RCC 7860 (cell line): ENCODE data around the gene LITAFD.
"Not testable (repeated sequence)": the region's sequence is repeated elsewhere in the genome, so short reads cannot be mapped to it uniquely, and the experiment has no call there.

ENCODE experiments used
- DNase-seq: peaks from one replicate; pipeline ENCODE4 v3.0.0-alpha.2; 2015; ENCODE audit warnings: low spot score
- FAIRE-seq: peaks from 2 replicates; lab custom pipeline; 2012; peaks lifted over from hg19 to GRCh38; lab: Jason Lieb, UNC

Gene LITAFD

DNA sequence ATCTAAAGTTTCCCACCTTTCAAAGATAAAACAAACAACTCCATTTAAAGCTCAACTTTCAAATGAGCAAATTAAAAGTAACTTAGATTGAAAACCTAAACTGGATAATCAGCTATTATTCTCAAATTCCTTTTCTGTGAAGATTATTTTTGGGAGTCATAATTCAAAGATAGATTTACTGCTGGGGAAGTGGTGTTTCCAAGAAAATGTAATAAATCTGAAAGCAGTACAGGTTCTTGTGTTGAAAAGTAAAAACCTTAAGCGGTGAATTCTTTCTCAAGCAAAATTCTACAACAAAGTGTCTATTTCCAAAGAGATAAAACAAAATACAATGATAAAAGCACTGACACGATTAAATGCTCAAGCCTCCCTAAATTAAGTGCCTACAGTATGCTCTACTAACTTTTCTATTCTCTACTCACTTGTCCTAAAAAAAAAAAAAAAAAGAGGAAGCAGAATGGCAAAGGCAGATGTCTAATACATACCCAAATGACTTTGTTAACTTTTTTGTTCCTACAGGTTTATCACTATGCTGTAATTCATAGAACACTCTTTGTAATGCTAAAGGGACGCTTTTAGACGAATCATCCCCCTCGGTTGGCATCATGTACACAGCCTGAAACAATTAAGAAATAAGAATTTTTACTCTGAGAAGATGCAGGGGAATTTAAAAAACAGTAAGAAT is 34.5 kb downstream of the LITAFD start:
- DNase-seq = no peak
- no peak for FAIRE-seq

DNA sequence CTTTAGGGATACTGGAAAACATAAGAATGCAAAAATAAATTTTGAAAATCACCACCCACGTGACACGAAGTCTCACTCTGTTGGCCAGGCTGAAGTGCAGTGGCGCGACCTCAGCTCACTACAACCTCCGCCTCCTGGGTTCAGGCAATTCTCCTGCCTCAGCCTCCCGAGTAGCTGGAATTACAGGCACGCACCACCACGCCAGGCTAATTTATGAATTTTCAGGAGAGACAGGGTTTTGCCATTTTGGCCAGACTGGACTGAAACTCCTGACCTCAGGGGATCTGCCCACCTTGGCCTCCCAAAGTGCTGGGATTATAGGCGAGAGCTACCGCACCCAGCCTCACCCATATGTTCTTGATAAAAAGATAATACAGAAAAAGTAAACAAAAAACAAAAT is 35.2 kb downstream of the LITAFD start:
- not testable (repeated sequence) for DNase-seq, FAIRE-seq

DNA sequence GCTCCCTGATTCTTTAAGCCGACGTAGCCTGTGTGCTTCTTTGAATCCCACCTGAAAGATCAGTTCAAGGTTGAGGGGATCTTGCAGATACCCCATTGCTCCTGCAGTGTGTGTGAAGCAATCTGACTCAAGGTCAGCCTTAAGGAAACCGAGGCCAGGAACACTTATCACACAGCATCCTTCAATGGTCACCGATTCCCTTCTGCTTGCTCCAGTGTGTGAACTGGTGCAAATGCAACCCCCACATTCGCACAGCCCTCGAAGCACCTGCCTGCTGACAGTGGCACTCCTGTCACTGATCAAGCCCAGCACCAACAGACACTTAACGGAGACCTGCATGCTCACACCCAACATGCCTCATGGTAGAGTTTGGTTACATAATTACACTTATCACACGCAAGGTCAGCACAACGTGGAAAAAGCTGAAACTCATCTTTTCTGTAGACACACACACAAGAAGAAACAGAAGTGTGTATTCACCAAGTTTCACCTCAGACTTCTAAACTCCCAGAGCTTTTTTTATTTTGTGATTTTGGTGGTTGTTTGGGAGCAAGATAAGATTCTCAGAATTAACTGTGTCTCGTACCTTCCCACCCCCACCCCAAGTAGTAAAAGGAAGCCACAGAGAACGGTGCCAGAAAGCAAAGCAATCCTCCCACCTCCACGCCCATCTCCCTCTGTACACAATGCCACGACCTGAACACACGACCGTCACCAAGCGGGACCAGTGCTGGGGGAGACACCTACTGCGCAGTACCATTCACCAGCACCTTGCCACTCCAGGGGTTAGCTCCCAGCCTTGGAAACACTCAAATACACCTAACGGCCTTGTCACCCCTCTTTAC is 37.2 kb downstream of the LITAFD start:
- no peak for DNase-seq

DNA sequence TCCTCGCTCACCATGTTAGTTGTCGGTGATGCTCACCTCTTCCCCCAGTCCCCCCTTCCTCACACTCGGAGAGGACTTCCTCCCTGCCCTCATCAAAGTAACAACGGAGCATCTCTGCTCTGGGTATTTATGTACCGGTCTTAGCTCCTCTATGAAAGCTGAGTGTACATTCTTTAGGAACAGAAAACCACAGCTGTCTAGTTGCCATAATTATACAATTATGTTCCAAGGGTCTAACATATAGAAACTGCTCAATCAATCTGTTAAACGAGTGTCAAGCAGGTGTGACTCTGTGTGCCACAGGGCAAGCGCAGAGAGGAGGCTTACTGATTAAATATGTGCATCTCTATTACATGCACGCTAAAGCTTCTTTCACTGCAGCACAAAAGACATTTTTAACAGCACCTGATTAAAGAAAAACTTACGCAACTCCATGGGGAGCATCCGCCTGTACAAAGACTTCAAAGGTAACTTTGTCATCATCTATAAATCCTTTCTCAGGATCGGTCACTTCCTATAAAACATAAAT is 37.8 kb downstream of the LITAFD start:
- FAIRE-seq (no peak), DNase-seq (no peak)

More for the DNA sequence above, 37.2 kb downstream of the LITAFD start:
- FAIRE-seq = no peak

DNA sequence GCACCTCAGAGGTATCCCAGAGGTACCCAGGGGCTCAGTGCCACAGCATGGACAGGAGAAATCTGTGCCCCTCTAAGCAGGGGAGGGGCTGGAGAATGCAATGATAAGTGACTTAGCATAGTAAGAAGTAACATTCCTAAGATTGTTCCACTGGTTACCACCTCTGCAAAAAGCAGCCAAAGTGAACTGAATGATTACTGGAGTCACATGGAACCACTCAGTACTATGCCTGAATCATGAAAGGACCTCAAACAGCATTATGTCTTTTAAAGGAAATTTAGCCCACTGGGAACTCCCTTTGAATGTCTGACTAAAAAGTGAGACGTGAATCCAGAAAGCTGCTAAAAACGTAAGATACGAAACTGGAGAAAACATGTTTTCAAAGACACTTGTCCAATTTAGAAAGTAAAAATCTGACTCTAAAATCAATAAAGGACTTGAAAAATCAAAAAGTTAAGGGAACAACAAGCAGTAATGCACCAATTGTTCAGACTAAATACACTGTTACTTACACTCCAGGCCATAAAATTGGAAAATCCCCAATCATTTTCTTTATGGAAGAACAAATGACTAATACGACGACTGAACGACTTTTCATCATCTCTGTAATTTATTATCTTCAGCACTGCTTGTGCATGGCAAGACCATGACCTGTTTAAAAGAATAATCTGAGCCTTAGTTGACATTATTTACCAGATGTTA is 38.6 kb downstream of the LITAFD start:
- no peak for DNase-seq
- no peak for FAIRE-seq

DNA sequence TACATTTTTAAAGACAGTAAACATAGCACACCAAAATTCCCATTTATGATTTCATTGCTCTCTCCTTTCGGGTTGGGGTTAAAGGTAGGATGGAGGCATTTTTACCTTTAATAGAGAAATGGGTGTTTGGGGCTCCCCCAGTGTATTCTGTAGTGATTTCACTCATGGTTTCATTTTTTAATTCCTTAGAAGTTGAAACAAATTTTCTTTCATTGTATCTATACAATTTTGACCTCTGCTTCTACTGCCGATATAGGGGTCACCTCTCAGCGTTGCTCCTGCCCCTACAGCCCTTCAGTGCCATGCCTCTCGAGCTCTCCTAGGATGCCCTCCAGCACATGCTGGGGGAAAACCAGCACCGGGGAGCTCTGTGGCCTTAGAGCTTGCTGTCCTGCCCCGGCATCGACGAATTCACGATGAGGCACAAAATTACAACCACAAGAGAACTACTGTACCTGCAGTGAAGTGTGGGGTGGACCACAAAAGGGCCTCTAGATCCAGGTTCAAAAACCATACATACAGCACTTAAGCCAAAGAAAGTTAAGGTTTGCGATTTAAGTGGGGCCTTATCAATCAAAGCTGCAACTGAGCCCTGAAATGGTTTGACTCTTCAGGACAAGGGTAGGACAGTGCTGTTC is 39.3 kb downstream of the LITAFD start:
- no peak for DNase-seq
- no peak for FAIRE-seq

DNA sequence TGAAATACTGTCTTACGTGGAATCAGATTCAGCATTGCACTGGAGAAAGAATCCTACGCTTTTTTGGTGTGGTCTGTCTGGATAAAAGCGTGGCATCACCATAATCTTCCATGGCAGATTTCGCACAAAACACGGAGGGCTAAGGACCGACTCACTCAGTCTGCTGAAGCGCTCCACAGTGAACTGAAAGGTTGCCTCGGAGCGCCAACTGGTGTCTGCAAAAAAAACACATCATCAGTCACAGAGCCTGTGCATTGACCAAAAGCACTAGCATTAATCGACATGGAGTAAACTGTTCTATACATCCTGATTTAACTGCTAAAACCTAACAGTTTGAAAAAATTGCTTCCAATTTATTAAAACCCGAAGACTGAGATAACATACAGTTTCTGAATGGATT is 41.0 kb downstream of the LITAFD start:
- FAIRE-seq (no peak), DNase-seq (no peak)

DNA sequence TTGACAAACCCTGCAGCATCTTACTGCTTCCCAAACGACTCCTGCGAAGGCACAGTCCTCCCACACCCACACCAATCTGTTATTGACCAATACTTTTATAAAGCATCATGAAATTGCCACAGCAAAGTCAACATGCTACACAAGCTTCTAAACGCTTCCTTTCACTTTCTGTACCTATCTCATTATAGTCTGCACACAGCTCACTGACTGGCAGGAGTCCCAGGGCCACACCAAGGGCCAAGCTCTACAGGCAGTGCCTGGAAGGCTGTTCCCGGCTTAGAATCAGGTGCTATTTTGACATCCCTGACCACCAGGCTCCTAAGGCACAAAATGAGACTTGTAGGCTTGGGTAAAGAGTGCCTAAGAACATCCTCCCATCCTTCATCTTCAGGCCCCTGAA is 42.1 kb downstream of the LITAFD start:
- FAIRE-seq = no peak
- no peak for DNase-seq

DNA sequence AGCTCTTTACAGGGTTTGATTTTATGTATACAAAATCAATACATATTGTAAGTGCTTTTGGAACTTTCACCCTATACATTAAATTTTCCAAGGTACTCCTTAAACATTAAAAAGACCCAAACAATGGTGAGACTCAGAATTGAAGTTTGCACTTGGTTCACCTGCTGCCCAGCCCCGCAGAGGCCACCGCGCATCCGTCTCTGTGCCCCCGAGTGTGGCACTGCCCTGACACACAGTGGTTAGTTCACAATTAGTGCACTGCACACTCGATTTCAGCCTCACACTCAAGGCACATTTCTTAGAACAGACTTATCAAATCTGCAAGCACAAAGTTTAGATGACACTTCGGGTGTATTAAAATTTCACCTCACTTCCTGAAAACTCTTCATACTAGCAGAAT is 43.3 kb downstream of the LITAFD start:
- FAIRE-seq = no peak
- no peak for DNase-seq

DNA sequence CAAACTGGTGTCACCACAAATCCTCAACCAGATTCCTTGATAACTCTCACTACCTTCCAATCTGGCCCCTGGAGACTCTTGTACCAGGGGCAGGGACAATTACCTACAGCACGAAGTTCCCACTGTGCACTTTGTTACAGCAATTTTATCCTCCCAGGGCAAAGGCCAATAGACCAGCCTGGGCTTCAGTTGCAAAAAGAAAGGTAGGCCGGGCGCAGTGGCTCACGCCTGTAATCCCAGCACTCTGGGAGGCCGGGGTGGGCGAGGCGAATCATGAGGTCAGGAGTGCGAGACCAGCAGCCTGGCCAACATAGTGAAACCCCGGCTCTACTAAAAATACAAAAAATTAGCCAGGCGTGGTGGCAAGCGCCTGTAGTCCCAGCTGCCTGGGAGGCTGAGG is 44.7 kb downstream of the LITAFD start:
- no peak for FAIRE-seq

DNA sequence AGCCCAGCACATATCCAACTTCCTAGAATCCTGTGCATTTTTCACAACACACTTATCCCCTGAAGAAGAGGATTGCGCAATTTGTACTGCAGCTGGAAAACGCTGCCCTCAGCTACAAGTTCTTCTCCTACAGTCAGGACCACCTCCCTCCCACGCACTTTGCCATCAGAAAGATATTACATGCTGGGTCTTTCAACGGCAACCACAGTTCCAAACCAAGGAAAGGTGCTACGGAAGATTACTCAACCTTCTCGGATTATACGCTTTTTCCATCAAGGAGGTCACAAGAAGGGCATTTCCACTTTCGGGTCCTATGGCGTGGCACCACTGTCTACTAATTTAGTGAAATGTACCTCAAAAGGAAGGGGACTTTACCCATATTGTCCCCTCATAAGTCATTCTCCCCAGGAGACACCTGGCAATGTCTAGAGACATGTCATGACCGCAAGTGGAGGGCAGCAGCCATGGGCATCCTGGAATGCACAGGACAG is 46.4 kb downstream of the LITAFD start:
- DNase-seq (no peak), FAIRE-seq (no peak)

More for the DNA sequence above, 44.7 kb downstream of the LITAFD start:
- DNase-seq = no peak

DNA sequence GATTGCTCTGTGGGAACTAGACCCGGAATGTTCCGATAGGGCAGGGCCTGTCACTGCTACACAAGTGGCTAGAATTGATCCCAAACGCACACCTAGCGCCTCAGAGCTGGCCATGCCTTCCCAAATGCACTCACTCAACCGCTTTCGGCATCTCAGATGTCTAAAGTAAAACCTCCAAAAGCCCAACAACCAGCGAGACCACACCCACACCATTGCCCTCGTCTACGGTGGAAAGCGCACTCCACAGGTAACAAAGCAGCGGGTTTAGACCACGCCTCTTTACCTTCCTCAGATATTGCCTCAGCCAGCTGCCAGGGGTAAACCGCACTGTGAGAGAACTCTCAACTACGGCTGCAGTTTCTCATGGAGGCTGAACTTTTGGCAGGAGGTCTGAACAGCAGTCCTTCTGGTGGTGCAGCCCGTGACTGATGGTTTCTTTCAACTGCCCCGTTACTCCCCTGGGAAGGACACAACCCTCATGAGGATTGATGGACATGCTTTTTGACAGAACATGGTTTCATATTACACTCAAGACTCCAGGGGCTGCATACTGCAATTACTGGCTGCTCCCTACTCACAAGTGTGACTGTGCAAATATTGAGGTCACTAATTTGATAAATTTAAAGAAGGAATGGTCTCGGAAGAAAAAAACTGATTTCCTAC is 47.1 kb downstream of the LITAFD start:
- no peak for FAIRE-seq
- DNase-seq = no peak

DNA sequence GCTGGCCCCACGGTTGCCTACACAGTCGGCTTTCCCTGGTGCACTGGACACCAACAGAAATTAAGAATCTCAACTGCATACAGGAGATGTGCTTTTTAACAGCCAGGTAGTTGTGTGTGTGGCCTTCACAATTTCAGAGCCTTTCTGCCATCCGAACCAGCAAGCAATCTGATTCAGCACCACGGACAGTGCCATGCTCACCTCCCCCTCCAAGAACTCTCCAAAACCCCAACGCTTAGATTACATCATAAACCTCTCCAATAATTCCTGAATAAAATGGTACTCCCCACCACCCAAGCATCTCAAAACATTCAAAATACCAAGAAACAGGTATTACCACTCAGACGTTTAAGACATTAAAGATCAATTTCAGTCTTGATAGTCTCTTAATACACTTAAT is 49.7 kb downstream of the LITAFD start:
- DNase-seq (no peak), FAIRE-seq (no peak)

DNA sequence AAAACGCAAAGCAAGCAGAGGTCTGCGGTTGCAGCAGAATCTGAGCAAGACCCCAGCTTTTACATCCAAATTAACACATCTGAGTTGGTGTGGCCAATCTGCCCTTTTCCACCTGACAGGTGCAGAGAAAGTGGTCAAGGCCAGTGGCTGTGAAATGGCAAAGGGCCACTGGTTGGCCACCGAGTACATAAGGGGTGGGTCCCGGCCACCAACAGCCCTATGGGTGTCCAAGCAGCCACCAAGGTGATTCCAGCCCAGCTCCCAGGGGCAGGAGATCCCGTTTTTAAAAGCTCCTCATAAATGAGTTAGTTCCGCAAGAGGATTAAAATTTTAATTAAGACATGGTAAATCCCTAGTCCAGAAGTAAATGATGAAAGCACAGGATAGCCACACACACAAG is 52.5 kb downstream of the LITAFD start:
- DNase-seq = no peak
- FAIRE-seq = no peak
